ENCODE results near the gene ILF2.
A peak's percentile ranks its signal among the peaks of the same experiment; 100 is the strongest.

The ILF2 gene

DNA sequence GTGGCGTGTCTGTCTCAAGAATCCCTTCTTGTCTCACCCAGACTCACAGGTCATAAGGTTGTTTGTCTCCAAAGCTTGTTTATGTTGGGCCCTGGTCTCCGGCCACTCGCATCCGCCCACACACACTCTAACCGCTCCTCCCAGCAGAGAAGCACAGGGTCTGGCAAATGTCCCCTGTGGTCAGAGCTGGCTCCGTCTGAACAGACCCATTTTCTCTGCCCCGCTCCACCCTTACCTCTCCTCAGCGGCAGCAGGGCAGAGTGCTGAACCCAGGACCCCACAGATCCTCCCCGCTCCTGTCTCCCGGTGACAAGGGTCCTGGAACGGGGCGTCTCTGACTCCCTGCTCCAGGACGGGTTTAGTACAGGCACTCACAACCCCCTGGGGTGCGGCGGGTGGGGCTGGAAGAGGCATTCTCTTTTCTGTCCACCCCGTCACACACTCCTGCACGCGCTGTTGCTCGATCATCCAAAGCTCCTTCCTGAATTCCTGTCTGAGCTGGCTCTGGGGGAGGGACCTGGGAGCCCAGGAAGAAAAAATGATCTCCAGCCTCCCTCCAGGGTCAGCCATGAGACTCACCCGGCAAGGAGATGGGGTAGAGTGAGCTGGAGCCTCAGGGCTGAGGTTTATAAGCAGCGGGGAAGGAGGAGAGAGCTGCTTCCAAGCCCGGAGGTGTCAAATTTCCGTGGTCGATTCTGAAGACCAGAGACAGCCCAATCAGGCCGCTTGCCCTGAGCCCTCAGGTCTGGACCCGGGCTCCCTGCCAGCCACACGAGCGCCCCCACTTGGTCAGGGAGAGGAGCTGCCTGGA lies 43.7 kb downstream of the ILF2 start, which contains the start of gene S100A13:
Gene S100A13, minus strand, starts transcription at position 602 of the 811 bp plus-strand sequence. CDS start 1,033 bp downstream, outside the sequence.
- Histone ChIP-seq H3K4me2 (ENCODE audit: low read length) (peak within 1 kb of the TSS; percentile 65), H3K79me2 (peaks cover 6% of the 10 kb centered on the region), H3K27ac (peak within 1 kb of the TSS; percentile 98), H3K4me3 (ENCODE audit: low read depth, low read length) (peak within 1 kb of the TSS; percentile 76), H3K9ac (peak within 1 kb of the TSS; percentile 69), H3K4me1 (peaks cover 16% of the 10 kb centered on the region), H3K27me3 (ENCODE audit: control insufficient read depth, insufficient read depth, low read length) (no peaks in the 10 kb centered on the region), H2AFZ (peak within 1 kb of the TSS; percentile 73), H3K36me3 (ENCODE audit: control insufficient read depth, insufficient read depth, low read length) (no peaks in the 10 kb centered on the region), H3K9me3 (ENCODE audit: control insufficient read depth, low read length) (no peaks in the 10 kb centered on the region)
- TF ChIP-seq, protein P1, sequence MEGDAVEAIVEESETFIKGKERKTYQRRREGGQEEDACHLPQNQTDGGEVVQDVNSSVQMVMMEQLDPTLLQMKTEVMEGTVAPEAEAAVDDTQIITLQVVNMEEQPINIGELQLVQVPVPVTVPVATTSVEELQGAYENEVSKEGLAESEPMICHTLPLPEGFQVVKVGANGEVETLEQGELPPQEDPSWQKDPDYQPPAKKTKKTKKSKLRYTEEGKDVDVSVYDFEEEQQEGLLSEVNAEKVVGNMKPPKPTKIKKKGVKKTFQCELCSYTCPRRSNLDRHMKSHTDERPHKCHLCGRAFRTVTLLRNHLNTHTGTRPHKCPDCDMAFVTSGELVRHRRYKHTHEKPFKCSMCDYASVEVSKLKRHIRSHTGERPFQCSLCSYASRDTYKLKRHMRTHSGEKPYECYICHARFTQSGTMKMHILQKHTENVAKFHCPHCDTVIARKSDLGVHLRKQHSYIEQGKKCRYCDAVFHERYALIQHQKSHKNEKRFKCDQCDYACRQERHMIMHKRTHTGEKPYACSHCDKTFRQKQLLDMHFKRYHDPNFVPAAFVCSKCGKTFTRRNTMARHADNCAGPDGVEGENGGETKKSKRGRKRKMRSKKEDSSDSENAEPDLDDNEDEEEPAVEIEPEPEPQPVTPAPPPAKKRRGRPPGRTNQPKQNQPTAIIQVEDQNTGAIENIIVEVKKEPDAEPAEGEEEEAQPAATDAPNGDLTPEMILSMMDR (IDR thresholded peaks at IDR 0.05), result peak; percentile 62

DNA sequence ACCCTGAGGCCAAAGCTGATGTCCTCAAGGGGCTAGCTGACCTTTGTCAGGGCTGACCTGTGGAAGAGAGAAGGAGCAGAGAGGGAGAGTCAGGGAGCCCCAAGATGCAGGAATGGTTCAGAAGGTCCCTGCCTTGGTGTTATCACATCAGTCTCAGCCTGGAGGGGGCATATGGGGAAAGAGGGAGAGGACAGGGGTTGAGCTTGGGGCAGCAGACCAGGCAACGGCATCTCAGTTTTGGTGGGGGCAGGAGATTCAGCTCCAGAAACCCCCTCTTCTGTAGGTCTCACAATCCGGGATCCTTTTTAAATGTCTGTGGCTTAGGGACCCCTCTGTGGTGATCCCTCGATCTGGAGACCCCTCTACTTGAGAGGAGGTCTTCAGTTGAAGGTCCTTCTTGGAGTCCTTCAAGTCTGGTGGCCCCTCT lies 44.3 kb downstream of the ILF2 start:
- Histone ChIP-seq H3K4me1 (peaks cover 16% of the 10 kb centered on the region), H3K79me2 (peaks cover 6% of the 10 kb centered on the region), H3K27ac (peak overlapping the region; percentile 98), H3K4me3 (ENCODE audit: low read depth, low read length) (peak overlapping the region; percentile 76), H3K4me2 (ENCODE audit: low read length) (peak overlapping the region; percentile 65), H3K9me3 (ENCODE audit: control insufficient read depth, low read length) (no peaks in the 10 kb centered on the region), H2AFZ (peak overlapping the region; percentile 73), H3K27me3 (ENCODE audit: control insufficient read depth, insufficient read depth, low read length) (no peaks in the 10 kb centered on the region), H3K9ac (peak overlapping the region; percentile 69), H3K36me3 (ENCODE audit: control insufficient read depth, insufficient read depth, low read length) (no peaks in the 10 kb centered on the region)
- TF ChIP-seq, protein P1 (IDR thresholded peaks at IDR 0.05), result no peak

DNA sequence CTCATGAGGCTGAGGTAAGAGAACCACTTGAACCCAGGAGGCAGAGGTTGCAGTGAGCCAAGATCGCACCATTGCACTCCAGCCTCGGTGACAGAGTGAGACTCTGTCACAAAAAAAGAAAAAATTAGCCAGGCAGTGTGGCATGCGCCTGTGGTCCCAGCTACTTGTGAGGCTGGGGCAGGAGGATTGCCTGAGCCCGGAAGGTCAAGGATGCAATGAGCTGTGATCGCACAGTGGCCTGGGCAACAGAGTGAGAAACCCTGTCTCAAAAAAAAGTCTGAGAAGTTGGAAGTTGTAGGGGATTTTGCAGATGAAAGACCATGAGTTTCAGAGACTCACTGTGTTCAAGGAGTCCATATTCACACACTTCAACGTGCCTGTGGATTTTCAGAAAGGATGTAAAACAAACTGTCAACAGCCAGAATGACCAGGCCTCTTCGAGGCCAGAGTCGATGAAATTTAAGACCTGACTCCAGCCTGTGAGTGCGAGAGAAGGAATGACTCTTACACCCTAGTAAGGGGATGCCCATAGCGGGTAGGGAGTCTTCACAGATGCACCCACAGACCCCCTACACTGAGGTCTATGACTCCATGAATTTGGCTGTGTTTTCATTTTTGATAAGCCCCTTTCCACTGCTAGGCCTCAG lies 45.7 kb downstream of the ILF2 start:
- Histone ChIP-seq H3K79me2 (peaks cover 6% of the 10 kb centered on the region), H2AFZ (no peak overlapping the region), H3K4me3 (ENCODE audit: low read depth, low read length) (no peak overlapping the region), H3K27me3 (ENCODE audit: control insufficient read depth, insufficient read depth, low read length) (no peaks in the 10 kb centered on the region), H3K27ac (no peak overlapping the region), H3K9me3 (ENCODE audit: control insufficient read depth, low read length) (no peaks in the 10 kb centered on the region), H3K4me1 (peaks cover 16% of the 10 kb centered on the region), H3K9ac (no peak overlapping the region), H3K36me3 (ENCODE audit: control insufficient read depth, insufficient read depth, low read length) (no peaks in the 10 kb centered on the region), H3K4me2 (ENCODE audit: low read length) (no peak overlapping the region)
- TF ChIP-seq, protein P1 (IDR thresholded peaks at IDR 0.05), result no peak

DNA sequence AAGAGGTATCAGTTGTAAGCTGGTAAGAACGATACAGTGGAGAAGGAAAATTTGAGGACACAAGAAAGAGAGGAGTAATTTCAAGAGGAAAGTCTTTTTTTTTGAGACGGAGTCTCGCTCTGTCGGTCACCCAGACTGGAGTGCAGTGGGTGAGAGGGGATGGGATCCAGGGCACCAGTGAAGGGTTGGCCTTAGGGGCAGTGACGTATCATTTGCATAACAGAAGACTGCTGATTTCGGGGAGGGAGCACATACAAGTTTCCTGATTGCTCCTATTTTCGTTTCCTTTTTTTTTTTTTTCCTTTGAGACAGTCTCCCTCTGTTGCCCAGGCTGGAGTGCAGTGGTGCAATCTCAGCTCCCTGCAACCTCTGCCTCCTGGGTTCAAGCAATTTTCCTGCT lies 47.7 kb downstream of the ILF2 start:
- no peaks in the 10 kb centered on the region for H3K36me3 ChIP-seq (ENCODE audit: control insufficient read depth, insufficient read depth, low read length)
- H3K27ac ChIP-seq, result no peak overlapping the region
- no peaks in the 10 kb centered on the region for H3K27me3 ChIP-seq (ENCODE audit: control insufficient read depth, insufficient read depth, low read length)
- TF ChIP-seq, protein P1 (IDR thresholded peaks at IDR 0.05), result no peak
- H3K9me3 ChIP-seq (ENCODE audit: control insufficient read depth, low read length), result no peaks in the 10 kb centered on the region
- peaks cover 16% of the 10 kb centered on the region for H3K4me1 ChIP-seq
- H2AFZ ChIP-seq, result no peak overlapping the region
- no peak overlapping the region for H3K9ac ChIP-seq
- peaks cover 6% of the 10 kb centered on the region for H3K79me2 ChIP-seq
- no peak overlapping the region for H3K4me3 ChIP-seq (ENCODE audit: low read depth, low read length)
- no peak overlapping the region for H3K4me2 ChIP-seq (ENCODE audit: low read length)

Measured in parathyroid adenoma (tissue), 2 donors.